HG02759 (cell line): ENCODE results near the gene MCM6.
"Not testable (repeated sequence)": the region's sequence is repeated elsewhere in the genome, so short reads cannot be mapped to it uniquely, and the experiment has no call there.

Experiments used
- ATAC-seq: cut with Tn5 transposase; IDR thresholded peaks from one replicate; pipeline ENCODE4 v1.9.1; 2021; ENCODE audit warnings: mild to moderate bottlenecking, moderate library complexity; ENCODE audit not compliant: unreplicated experiment

The MCM6 gene

DNA sequence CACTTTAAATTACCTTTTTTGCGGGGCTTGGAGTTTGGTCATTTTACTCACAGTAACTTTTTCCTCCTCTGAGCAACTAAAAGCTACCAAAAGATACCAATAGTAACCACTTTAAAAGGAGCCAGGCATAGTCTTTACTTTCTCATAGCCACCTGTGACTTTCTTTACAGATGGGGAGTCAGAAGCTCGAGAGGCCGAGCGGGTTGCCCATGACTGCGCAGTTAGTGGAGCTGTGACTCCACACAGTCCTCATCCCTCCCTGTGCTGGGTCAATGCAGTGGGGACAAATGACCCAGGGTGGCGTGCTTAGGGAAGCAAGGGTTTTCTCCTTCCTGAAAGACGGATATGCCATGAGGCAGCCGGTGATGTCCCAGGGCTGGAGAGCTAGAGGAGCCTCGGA lies 51.1 kb downstream of the MCM6 start:
- no peak for ATAC-seq

GRCh38 chr2:135822855-135823254 lies 53.4 kb downstream of the MCM6 start:
- no peak for ATAC-seq

- ATAC-seq, result no peak
Measured at GRCh38 chr2:135821190-135821589, 55.1 kb downstream of the MCM6 start.

GRCh38 chr2:135820003-135820618 lies 56.1 kb downstream of the MCM6 start:
- peak; percentile 93 for ATAC-seq

GRCh38 chr2:135818937-135819610 lies 57.2 kb downstream of the MCM6 start:
- no peak for ATAC-seq

- ATAC-seq, result no peak
Measured at GRCh38 chr2:135817951-135818350, 58.3 kb downstream of the MCM6 start.

GRCh38 chr2:135817466-135817865 lies 58.8 kb downstream of the MCM6 start:
- no peak for ATAC-seq

- no peak for ATAC-seq
Measured at GRCh38 chr2:135815269-135815668, 61.0 kb downstream of the MCM6 start.

DNA sequence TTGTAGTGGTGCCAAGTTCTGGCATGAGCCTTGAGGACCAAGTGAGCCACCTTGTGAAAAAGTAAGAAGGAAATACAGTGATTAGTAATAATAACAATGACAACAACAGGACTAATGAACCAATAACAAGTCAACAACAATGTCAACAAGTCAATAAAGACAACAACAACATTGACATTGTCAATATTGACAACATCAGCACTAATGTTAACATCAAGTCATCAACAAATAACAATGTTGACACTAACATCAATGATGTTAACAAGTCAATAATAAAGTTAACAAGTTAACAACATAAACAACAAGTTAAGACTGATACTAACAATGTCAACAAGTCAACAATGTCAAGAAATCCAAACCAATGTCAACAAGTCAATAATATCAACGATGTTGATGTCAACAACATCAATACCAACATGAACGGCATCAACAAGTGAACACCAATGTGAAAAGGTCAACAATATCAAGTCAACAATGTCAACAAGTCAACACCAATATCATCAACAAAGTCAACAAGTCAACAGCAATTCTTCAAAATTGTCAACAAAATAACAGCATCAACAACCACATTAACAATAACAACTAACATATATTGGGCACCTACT lies 63.2 kb downstream of the MCM6 start:
- ATAC-seq, result no peak

DNA sequence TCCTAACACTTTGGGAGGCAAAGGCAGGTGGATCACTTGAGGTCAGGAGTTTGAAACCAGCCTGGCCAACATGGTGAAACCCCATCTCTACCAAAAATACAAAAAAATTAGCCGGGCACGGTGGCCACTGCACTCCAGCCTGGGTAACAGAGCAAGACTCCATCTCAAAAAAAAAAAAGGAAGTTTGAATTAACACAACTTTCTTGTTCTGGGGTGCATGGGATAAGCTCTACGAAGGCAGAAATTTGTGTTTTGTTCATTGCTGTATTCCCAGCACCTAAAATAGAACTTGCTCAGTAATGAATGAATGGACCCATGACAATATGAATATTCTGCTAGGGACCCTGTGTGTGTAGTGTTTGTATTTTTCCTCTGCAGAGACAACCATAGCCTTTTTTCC lies 68.4 kb downstream of the MCM6 start:
- not testable (repeated sequence) for ATAC-seq

- no peak for ATAC-seq
Measured at GRCh38 chr2:135803278-135803677, 73.0 kb downstream of the MCM6 start.

DNA sequence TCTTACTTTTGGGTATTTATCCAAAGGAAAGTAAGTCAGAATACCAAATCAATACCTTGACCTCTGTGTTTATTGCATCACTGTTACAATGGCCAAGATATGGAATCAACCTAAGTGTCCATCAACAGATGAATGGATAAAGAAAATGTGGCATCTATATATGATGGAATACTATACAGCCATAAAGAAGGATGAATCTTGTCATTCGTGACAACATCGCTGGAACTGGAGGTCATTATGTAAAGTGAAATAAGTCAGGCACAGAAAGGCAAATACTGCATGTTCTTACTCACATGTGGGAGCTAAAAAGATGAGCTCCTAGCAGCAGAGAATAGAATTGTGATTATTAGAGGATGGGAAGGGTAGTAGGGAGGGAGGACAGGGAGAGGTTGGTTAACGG lies 73.9 kb downstream of the MCM6 start:
- ATAC-seq, result no peak

GRCh38 chr2:135800513-135801460 lies 75.5 kb downstream of the MCM6 start:
- ATAC-seq, result no peak

- ATAC-seq, result no peak
Measured at GRCh38 chr2:135799738-135800137, 76.5 kb downstream of the MCM6 start.

DNA sequence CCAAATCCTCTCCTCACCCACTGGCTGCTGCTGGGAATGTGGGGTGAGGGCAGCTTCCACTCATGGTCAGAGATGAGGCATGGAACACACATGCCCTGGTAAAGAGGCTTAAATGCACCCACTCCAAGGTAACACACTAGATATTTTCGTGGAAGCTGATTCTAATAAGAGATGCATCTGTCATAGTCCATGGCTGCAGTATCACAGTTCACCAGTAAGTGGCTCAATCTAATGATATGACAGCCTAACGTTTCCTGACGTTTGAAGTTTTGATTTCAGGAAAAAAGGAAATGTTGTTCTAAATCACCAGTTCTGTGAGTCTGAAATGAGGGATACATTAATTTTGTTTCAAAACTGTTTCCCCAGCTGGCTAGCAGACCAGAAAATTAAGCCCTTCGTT lies 77.5 kb downstream of the MCM6 start:
- no peak for ATAC-seq

DNA sequence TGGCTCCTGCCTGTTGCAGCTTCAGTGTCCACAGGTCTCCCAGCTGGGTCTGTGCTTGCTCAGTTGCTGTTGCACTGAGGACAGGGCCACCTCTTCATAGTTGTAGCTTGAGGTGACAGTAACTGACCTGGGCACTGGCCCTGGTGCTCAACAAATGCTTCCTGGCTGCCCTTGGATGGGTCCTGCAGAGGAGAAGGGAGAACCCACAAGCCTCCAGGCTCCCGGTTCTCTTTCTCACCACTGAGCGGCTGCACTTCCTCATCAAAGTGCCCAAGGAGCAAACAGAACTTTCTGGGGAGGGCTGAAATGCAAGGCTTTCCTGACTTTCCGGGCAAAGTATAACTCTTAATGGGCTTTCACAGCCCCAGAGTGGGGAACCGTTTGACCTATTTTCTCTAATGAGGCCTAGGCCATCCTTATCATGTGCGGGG lies 78.0 kb downstream of the MCM6 start:
- no peak for ATAC-seq

- peak; percentile 73 for ATAC-seq
Measured at GRCh38 chr2:135797497-135798274, 78.6 kb downstream of the MCM6 start.

DNA sequence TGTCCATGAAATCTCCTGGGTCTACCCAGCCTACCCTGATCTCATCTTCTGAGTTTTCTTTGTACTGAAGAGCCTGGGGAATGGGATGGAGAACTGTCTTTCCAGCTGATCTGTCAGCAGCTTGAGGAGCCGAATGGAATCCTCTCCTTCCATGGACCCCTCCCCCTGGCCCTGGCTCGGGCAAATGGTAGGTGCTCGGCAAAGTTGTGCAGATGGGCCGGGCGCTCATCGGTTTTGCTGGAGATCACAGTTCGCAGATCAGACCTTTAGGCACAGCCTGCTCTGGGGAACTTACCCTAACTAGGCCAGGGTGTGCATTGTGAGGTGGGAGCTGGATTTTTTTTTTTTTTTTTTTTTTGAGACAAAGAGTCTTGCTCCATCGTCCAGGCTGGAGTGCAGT lies 79.6 kb downstream of the MCM6 start:
- ATAC-seq, result no peak

GRCh38 chr2:135795641-135796040 lies 80.6 kb downstream of the MCM6 start:
- ATAC-seq, result not testable (repeated sequence)

DNA sequence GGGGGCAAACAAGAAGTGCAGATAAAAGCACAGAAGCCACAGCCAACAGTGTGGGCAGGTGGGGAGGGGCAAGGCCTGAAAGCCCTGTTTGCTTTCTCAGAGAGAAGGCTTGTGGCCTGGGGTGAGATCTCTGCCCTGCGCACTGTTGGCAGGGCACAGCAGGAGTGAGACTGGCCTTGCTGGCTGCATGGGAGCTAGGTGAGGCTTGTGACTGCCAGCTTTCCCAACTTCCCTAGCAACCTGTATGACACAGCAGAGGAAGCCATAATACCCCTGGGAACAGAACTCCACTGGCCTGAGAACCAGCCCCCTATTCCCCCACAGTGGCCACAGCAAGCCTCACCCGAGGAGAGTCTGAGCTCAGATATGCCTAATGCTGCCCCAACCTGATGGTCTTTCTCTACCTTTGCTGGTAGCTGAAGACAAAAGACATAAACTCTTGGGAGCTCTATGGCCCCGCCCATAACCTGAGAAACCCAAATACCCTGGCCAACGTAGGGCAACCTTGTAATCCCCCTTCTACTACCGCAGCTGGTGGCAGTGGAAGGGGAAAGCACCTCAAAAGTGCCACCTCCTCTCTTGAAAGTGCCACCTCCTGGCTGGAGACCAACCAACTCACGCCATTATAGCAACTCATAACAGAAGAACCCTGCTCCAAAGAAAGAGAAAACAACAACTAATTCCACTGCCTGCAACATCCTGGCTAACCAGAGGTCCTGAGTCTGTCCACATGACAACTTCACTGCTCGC lies 83.7 kb downstream of the MCM6 start:
- peak; percentile 47 for ATAC-seq
